Measurements from ENCODE around the gene PRR15. TPM values are rescaled to one million over a fixed set of nuclear protein-coding genes. Genes with fewer than 3 reads are reported as not detected.

Gene PRR15
- total RNA-seq, 4 donors from 2014 or later = 0.47 to 0.64 (median 0.47) TPM; not detected in 1

GRCh38 chr7:29606830-29607229 is 43.2 kb downstream of the PRR15 start:
- TF ChIP-seq POLR2A (IDR thresholded peaks at IDR 0.05) = no peak
- TF ChIP-seq, protein P1, sequence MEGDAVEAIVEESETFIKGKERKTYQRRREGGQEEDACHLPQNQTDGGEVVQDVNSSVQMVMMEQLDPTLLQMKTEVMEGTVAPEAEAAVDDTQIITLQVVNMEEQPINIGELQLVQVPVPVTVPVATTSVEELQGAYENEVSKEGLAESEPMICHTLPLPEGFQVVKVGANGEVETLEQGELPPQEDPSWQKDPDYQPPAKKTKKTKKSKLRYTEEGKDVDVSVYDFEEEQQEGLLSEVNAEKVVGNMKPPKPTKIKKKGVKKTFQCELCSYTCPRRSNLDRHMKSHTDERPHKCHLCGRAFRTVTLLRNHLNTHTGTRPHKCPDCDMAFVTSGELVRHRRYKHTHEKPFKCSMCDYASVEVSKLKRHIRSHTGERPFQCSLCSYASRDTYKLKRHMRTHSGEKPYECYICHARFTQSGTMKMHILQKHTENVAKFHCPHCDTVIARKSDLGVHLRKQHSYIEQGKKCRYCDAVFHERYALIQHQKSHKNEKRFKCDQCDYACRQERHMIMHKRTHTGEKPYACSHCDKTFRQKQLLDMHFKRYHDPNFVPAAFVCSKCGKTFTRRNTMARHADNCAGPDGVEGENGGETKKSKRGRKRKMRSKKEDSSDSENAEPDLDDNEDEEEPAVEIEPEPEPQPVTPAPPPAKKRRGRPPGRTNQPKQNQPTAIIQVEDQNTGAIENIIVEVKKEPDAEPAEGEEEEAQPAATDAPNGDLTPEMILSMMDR (IDR thresholded peaks at IDR 0.05) = no peak
- H3K27me3 ChIP-seq = no peaks in the 10 kb centered on the region
- H3K4me1 ChIP-seq = peaks cover 36% of the 10 kb centered on the region
- H3K9me3 ChIP-seq = no peaks in the 10 kb centered on the region
- no peak for DNase-seq (ENCODE audit: low spot score in 2 of 2)
- peak overlapping the region; percentile 12 for H3K27ac ChIP-seq
- 89% methylated on average over 4 of the region's 4 CpGs for WGBS
- H3K4me3 ChIP-seq = no peak overlapping the region
- no peaks in the 10 kb centered on the region for H3K36me3 ChIP-seq

GRCh38 chr7:29607259-29607658 is 43.6 kb downstream of the PRR15 start:
- H3K4me1 ChIP-seq = peaks cover 39% of the 10 kb centered on the region
- WGBS = 96% methylated on average over 4 of the region's 4 CpGs
- no peak overlapping the region for H3K4me3 ChIP-seq
- DNase-seq (ENCODE audit: low spot score in 2 of 2) = no peak
- TF ChIP-seq EP300 (IDR thresholded peaks at IDR 0.05) (no peak), POLR2AphosphoS5 (IDR thresholded peaks at IDR 0.05) (no peak), POLR2A (IDR thresholded peaks at IDR 0.05) (no peak)
- TF ChIP-seq, protein P1 (IDR thresholded peaks at IDR 0.05) = no peak
- H3K36me3 ChIP-seq = no peaks in the 10 kb centered on the region
- no peaks in the 10 kb centered on the region for H3K9me3 ChIP-seq
- no peaks in the 10 kb centered on the region for H3K27me3 ChIP-seq
- no peak overlapping the region for H3K27ac ChIP-seq

DNA sequence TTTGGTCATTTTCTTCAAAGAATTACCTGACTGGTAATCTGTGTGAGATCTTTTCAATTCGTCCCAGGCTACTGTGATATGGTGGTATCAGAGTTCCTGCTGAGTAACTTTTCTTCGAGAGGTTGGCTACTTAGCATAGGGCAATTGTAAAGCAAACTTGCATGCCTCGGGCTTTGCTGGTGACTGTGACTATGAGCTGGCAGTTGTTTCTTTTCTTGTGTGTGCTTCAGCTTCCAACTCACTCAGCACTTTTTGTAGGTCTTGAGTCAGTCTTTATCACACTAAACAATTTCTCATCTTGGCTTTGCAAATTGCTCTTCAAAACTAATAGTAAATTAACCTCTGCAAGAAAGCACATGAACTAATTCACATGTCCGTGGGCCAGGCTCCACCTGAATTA is 44.3 kb downstream of the PRR15 start:
- Histone ChIP-seq H3K36me3 (no peaks in the 10 kb centered on the region), H3K4me3 (no peak overlapping the region), H3K27me3 (no peaks in the 10 kb centered on the region), H3K27ac (no peak overlapping the region), H3K9me3 (no peaks in the 10 kb centered on the region), H3K4me1 (peaks cover 44% of the 10 kb centered on the region)
- DNase-seq (ENCODE audit: low spot score in 2 of 2) = no peak
- TF ChIP-seq POLR2A (IDR thresholded peaks at IDR 0.05) (no peak), POLR2AphosphoS5 (IDR thresholded peaks at IDR 0.05) (no peak), EP300 (IDR thresholded peaks at IDR 0.05) (no peak)
- WGBS = 54% methylated on average over 4 of the region's 4 CpGs

DNA sequence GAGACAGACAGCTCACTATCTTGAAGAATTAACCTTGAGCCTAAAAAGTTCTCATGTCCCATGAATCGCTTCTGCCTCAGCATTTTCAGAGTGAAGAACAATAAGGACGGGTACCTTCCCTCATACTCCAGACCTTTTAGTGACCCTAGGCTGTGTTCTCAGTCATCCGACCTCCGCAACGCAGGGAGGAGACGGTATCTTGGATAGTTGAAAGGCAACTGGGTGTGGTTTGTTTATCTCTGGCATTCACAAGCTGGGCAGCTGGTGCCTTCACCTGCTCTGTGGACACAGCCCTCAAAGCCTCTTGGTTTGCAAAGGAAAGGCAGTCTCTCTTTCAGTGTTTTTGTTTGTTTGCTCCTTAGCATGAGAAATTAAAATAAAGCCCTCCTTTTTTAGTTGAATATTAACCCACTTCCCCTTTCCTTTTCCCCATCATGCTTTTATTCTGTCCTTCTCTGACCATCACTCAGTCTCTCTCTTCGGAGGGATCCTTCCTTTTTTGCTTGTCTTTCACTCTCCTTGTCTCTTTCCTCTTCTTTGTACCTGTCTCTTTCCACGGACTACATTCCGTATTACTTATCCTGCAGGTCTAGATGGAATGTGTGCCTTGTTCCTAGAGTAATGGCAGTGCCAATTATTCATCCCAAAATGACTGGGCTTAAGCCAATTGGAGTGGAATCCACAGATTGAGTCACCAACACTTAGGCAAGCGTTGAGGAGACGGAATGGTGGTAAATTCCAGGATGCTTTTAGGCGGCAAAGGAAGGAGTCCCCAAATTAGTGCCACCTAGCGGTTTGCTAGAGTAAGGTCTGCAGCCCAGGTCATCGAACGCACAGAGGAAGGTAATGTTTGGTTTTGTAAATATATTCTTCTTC is 45.8 kb downstream of the PRR15 start:
- H3K27me3 ChIP-seq = no peaks in the 10 kb centered on the region
- H3K36me3 ChIP-seq = no peaks in the 10 kb centered on the region
- peaks cover 49% of the 10 kb centered on the region for H3K4me1 ChIP-seq
- TF ChIP-seq POLR2A (IDR thresholded peaks at IDR 0.05) = no peak
- TF ChIP-seq, protein P1 (IDR thresholded peaks at IDR 0.05) = peak; percentile 14 to 62
- no peak for TF ChIP-seq POLR2AphosphoS5 (IDR thresholded peaks at IDR 0.05)
- no peak for TF ChIP-seq EP300 (IDR thresholded peaks at IDR 0.05)
- H3K4me3 ChIP-seq = no peak overlapping the region
- H3K9me3 ChIP-seq = no peaks in the 10 kb centered on the region
- DNase-seq (ENCODE audit: low spot score in 2 of 2) = no peak
- 34% methylated on average over 15 of the region's 15 CpGs for WGBS
- H3K27ac ChIP-seq = no peak overlapping the region

- Histone ChIP-seq H3K4me1 (peaks cover 49% of the 10 kb centered on the region), H3K9me3 (no peaks in the 10 kb centered on the region), H3K4me3 (no peak overlapping the region), H3K27ac (no peak overlapping the region), H3K27me3 (no peaks in the 10 kb centered on the region), H3K36me3 (no peaks in the 10 kb centered on the region)
- no peak for DNase-seq (ENCODE audit: low spot score in 2 of 2)
- TF ChIP-seq, protein P1 (IDR thresholded peaks at IDR 0.05) = no peak
- TF ChIP-seq POLR2AphosphoS5 (IDR thresholded peaks at IDR 0.05) = no peak
- TF ChIP-seq EP300 (IDR thresholded peaks at IDR 0.05) = no peak
- no peak for TF ChIP-seq POLR2A (IDR thresholded peaks at IDR 0.05)
- WGBS = 28% methylated on average over 2 of the region's 2 CpGs
Measured at GRCh38 chr7:29610086-29610485, 46.5 kb downstream of the PRR15 start.
